ENCODE results near the gene PIM3.

Gene PIM3

GRCh38 chr22:49992921-49993648 lies 32.5 kb downstream of the PIM3 start:
- DNase-seq = peak; percentile 22

- DNase-seq = no peak
These were observed 33.2 kb downstream of the PIM3 start for GRCh38 chr22:49993649-49994360.

- no peak for DNase-seq
These were observed 33.9 kb downstream of the PIM3 start for GRCh38 chr22:49994361-49995040.

GRCh38 chr22:49995041-49995360 lies 34.4 kb downstream of the PIM3 start:
- DNase-seq = no peak

- no peak for DNase-seq
These were observed 35.0 kb downstream of the PIM3 start for GRCh38 chr22:49995361-49996118.

- DNase-seq = no peak
These were observed 35.5 kb downstream of the PIM3 start for GRCh38 chr22:49996119-49996517.

- DNase-seq = no peak
These were observed 36.1 kb downstream of the PIM3 start for GRCh38 chr22:49996518-49997250.

- DNase-seq = no peak
These were observed 36.7 kb downstream of the PIM3 start for GRCh38 chr22:49997251-49997599.

- no peak for DNase-seq
These were observed 37.6 kb downstream of the PIM3 start for GRCh38 chr22:49997932-49998717.

- DNase-seq = no peak
These were observed 38.1 kb downstream of the PIM3 start for GRCh38 chr22:49998718-49999062.

GRCh38 chr22:49999063-49999945 lies 38.7 kb downstream of the PIM3 start:
- DNase-seq = no peak

- DNase-seq = no peak
These were observed 39.5 kb downstream of the PIM3 start for GRCh38 chr22:49999946-50000586.

GRCh38 chr22:50000587-50001387 lies 40.2 kb downstream of the PIM3 start:
- no peak for DNase-seq

- no peak for DNase-seq
These were observed 41.0 kb downstream of the PIM3 start for GRCh38 chr22:50001388-50002231.

- no peak for DNase-seq
These were observed 42.2 kb downstream of the PIM3 start for GRCh38 chr22:50002791-50003190.

- DNase-seq = no peak
These were observed 44.3 kb downstream of the PIM3 start for GRCh38 chr22:50004918-50005317.

- no peak for DNase-seq
These were observed 46.5 kb downstream of the PIM3 start for GRCh38 chr22:50007057-50007511.

Data from HCEC 1CT (cell line).